H9 (cell line): Measurements from ENCODE around the gene GABRD. TPM values are rescaled to one million over a fixed set of nuclear protein-coding genes. Genes with fewer than 3 reads are reported as not detected.

Experiments used
- DNase-seq: peaks from one replicate; pipeline ENCODE4 v3.0.0-alpha.2; 2017
- H2AFZ ChIP-seq: one replicate; pipeline ENCODE4 v1.6.1; 2013; ENCODE audit warnings: mild to moderate bottlenecking, low read length, control low read depth, moderate library complexity
- H2AK5ac ChIP-seq: 2 replicates; pipeline ENCODE4 v1.6.1; 2013; ENCODE audit warnings: low read length, control low read depth, mixed read lengths; ENCODE audit not compliant: insufficient read length
- H2BK120ac ChIP-seq: one replicate; pipeline ENCODE4 v1.6.1; 2013; ENCODE audit warnings: low read depth, mild to moderate bottlenecking, low read length, control low read depth, inconsistent platforms; ENCODE audit not compliant: poor library complexity, severe bottlenecking
- H2BK12ac ChIP-seq: 2 replicates; pipeline ENCODE4 v1.6.1; 2013; ENCODE audit warnings: low read length, control low read depth, mixed read lengths, low read depth; ENCODE audit not compliant: insufficient read length
- H2BK15ac ChIP-seq: 2 replicates; pipeline ENCODE4 v1.6.1; 2013; ENCODE audit warnings: low read depth, low read length, control low read depth
- H2BK20ac ChIP-seq: one replicate; pipeline ENCODE4 v1.6.1; 2013; ENCODE audit warnings: low read depth, mild to moderate bottlenecking, low read length, control low read depth, inconsistent platforms; ENCODE audit not compliant: poor library complexity, severe bottlenecking
- H2BK5ac ChIP-seq: 2 replicates; pipeline ENCODE4 v1.6.1; 2013; ENCODE audit warnings: low read length, control low read depth, mixed read lengths; ENCODE audit not compliant: insufficient read length
- H3K14ac ChIP-seq: 2 replicates; pipeline ENCODE4 v1.6.1; 2013; ENCODE audit warnings: low read length, control low read depth; ENCODE audit not compliant: insufficient read depth
- H3K18ac ChIP-seq: 2 replicates; pipeline ENCODE4 v1.6.1; 2013; ENCODE audit warnings: low read depth, mild to moderate bottlenecking, mixed read lengths, low read length, control low read depth; ENCODE audit not compliant: insufficient read length
- H3K23ac ChIP-seq: 2 replicates; pipeline ENCODE4 v1.6.1; 2013; ENCODE audit warnings: low read length, control low read depth, mixed read lengths, low read depth; ENCODE audit not compliant: insufficient read length
- H3K23me2 ChIP-seq: 2 replicates; pipeline ENCODE4 v1.6.1; 2013; ENCODE audit warnings: low read depth, mild to moderate bottlenecking, mixed read lengths, low read length, control low read depth; ENCODE audit not compliant: insufficient read length, poor library complexity, severe bottlenecking
- H3K27ac ChIP-seq: 2 replicates; pipeline ENCODE4 v1.5.1; 2013; ENCODE audit warnings: low read length, control low read depth, mixed read lengths, low read depth; ENCODE audit not compliant: insufficient read length
- H3K27me3 ChIP-seq: 2 replicates; pipeline ENCODE4 v1.6.1; 2013; ENCODE audit warnings: low read length, control low read depth, inconsistent platforms; ENCODE audit not compliant: insufficient read depth
- H3K4ac ChIP-seq: 2 replicates; pipeline ENCODE4 v1.6.1; 2013; ENCODE audit warnings: low read depth, mild to moderate bottlenecking, control low read depth, inconsistent platforms, low read length, moderate library complexity
- H3K4me1 ChIP-seq: 2 replicates; pipeline ENCODE4 v1.6.1; 2013; ENCODE audit warnings: low read length, control low read depth, inconsistent platforms; ENCODE audit not compliant: insufficient read depth
- H3K4me2 ChIP-seq: 2 replicates; pipeline ENCODE4 v1.6.1; 2013; ENCODE audit warnings: low read length, control low read depth, mixed read lengths; ENCODE audit not compliant: insufficient read length, insufficient read depth
- H3K56ac ChIP-seq: 2 replicates; pipeline ENCODE4 v1.6.1; 2013; ENCODE audit warnings: low read depth, mild to moderate bottlenecking, mixed read lengths, low read length, control low read depth; ENCODE audit not compliant: insufficient read length
- H3K79me1 ChIP-seq: 2 replicates; pipeline ENCODE4 v1.6.1; 2013; ENCODE audit warnings: low read depth, mild to moderate bottlenecking, moderate library complexity, low read length, control low read depth, inconsistent platforms; ENCODE audit not compliant: insufficient read depth, poor library complexity, severe bottlenecking
- H3K79me2 ChIP-seq: 2 replicates; pipeline ENCODE4 v1.6.1; 2013; ENCODE audit warnings: low read length, control low read depth, inconsistent platforms; ENCODE audit not compliant: insufficient read depth
- H3K9ac ChIP-seq: 2 replicates; pipeline ENCODE4 v1.6.1; 2013; ENCODE audit warnings: low read length, control low read depth, mixed read lengths; ENCODE audit not compliant: insufficient read length; ENCODE audit errors: extremely low read depth
- H3K9me3 ChIP-seq: one replicate; pipeline ENCODE4 v1.6.1; 2013; ENCODE audit warnings: low read depth, low read length, inconsistent platforms; ENCODE audit not compliant: control insufficient read depth
- H3T11ph ChIP-seq: one replicate; pipeline ENCODE4 v1.6.1; 2013; ENCODE audit warnings: mild to moderate bottlenecking, low read length, control low read depth, inconsistent platforms
- H4K20me1 ChIP-seq: one replicate; pipeline ENCODE4 v1.6.1; 2013; ENCODE audit not compliant: control insufficient read depth, insufficient read length, insufficient read depth
- H4K5ac ChIP-seq: 2 replicates; pipeline ENCODE4 v1.6.1; 2013; ENCODE audit warnings: low read depth, mild to moderate bottlenecking, mixed read lengths, low read length, control low read depth; ENCODE audit not compliant: insufficient read length
- H4K8ac ChIP-seq: replicated peaks from 2 replicates; pipeline ENCODE4 v1.6.1; 2013; ENCODE audit warnings: low read length, control low read depth, mixed read lengths, low read depth; ENCODE audit not compliant: insufficient read length
- H4K91ac ChIP-seq: 2 replicates; pipeline ENCODE4 v1.6.1; 2013; ENCODE audit warnings: low read depth, mild to moderate bottlenecking, moderate library complexity, mixed read lengths, low read length, control low read depth; ENCODE audit not compliant: insufficient read length
- H3K27ac Mint-ChIP-seq, 3 experiments: 2 replicates in 2 of 3; 3 replicates in 1 of 3; pipeline ENCODE4 v1.8.0; 2020 to 2021; ENCODE audit warnings: mixed read lengths in 3 of 3, mild to moderate bottlenecking in 1 of 3, moderate library complexity in 1 of 3
- H3K27me3 Mint-ChIP-seq: 2 replicates; pipeline ENCODE4 v1.8.0; 2021; ENCODE audit warnings: low read depth, mild to moderate bottlenecking, moderate library complexity, mixed read lengths
- H3K36me3 Mint-ChIP-seq, 3 experiments: 2 replicates in 2 of 3; 3 replicates in 1 of 3; pipeline ENCODE4 v1.8.0; 2020 to 2021; ENCODE audit warnings: low read depth in 3 of 3, mixed read lengths in 3 of 3; ENCODE audit not compliant: insufficient read depth in 1 of 3
- H3K4me1 Mint-ChIP-seq, 2 experiments: 2 replicates each; pipeline ENCODE4 v1.8.0; 2020; ENCODE audit warnings: mixed read lengths in 2 of 2
- H3K4me3 Mint-ChIP-seq, 2 experiments: 2 replicates in 1 of 2; 3 replicates in 1 of 2; pipeline ENCODE4 v1.8.0; 2020 to 2021; ENCODE audit warnings: mild to moderate bottlenecking in 2 of 2, mixed read lengths in 2 of 2, moderate library complexity in 1 of 2
- H3K9me3 Mint-ChIP-seq, 2 experiments: 2 replicates in 1 of 2; 3 replicates in 1 of 2; pipeline ENCODE4 v1.8.0; 2020; ENCODE audit warnings: mild to moderate bottlenecking in 2 of 2, mixed read lengths in 2 of 2, moderate library complexity in 1 of 2
- WGBS: extraction: QIAGEN DNeasy Blood & Tissue Kit; methylation state at CpG from one replicate; pipeline ENCODE4 v1.1.7; 2013; ENCODE audit warnings: missing lambda C conversion rate, low lambda C conversion rate, mixed read lengths; ENCODE audit not compliant: insufficient read length; ENCODE audit errors: extremely low coverage; 5-methylcytosine and 5-hydroxymethylcytosine counted together
- total RNA-seq: library from RNA; stranded (reverse); gene quantifications from 2 replicates; pipeline ENCODE4 v1.2.1, GENCODE V29; 2021
- TF ChIP-seq, protein P1 (sequence below): fragments of 200-600 bp; sonication (generic); conservative IDR thresholded peaks from 3 replicates; pipeline ENCODE4 v1.8.0; 2021; ENCODE audit warnings: antibody characterized with exemption, mild to moderate bottlenecking

GABRD gene
- total RNA-seq, 1 experiment from 2014 or later = 0.59 TPM

DNA sequence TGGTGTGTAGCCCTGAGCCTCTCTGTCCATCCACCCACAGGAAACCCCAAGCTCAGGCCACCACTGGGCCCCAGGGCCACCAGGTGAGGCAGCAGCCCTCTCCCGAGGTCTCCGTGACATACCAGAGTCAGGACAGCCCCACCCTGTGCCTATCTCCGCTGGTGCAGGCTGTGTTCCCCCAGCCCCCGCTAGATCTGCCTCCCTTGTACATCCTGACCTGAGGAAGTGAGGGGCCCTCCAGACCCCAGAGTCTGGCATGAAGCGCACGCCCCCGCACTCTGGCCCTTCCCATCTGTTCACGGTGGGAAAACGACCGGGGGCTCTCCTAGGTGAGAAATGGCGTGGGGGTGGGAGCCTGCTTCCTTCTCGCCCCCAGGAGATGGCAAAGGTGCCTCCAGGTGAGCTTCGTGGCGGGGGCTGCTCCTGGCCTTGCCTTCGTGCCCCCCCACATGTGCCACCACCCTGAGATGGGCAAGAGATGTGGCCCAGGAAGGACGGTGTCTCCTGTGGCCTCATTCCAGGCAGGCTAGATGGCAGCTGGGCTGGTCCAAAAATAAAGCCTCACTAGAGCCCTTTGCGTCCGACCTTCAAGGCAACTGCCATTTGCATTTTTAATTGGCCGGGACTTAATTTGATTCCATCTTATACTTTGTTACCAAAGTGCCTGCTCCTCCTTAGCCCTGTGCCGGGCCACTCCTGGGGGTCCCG, 3.1 kb downstream of the GABRD start:
- peaks cover 3 to 9% of the 10 kb centered on the region in 2 experiments for H3K4me1 Mint-ChIP-seq
- Histone ChIP-seq H2AFZ (no peak overlapping the region), H3K4me1 (no peaks in the 10 kb centered on the region), H3K79me1 (no peaks in the 10 kb centered on the region), H3K9ac (no peak overlapping the region), H3K23me2 (no peaks in the 10 kb centered on the region), H3K27me3 (peaks cover 5% of the 10 kb centered on the region; the same call in 1 of the 2 replicates), H2BK15ac (no peak overlapping the region), H2BK20ac (no peak overlapping the region), H3K23ac (no peak overlapping the region), H4K5ac (no peak overlapping the region), H2BK120ac (no peak overlapping the region), H3K9me3 (no peaks in the 10 kb centered on the region), H3K4me2 (no peak overlapping the region), H3K18ac (no peak overlapping the region), H3K56ac (no peak overlapping the region), H3K14ac (no peak overlapping the region), H2BK5ac (no peak overlapping the region), H4K8ac (no peak overlapping the region), H4K91ac (no peak overlapping the region), H3K4ac (no peak overlapping the region), H2BK12ac (no peak overlapping the region), H4K20me1 (no peaks in the 10 kb centered on the region), H3K79me2 (no peaks in the 10 kb centered on the region), H2AK5ac (no peak overlapping the region), H3T11ph (no peak overlapping the region), H3K27ac (no peak overlapping the region)
- WGBS = no CpG with 5 or more reads among the region's 21 CpGs
- TF ChIP-seq, protein P1, sequence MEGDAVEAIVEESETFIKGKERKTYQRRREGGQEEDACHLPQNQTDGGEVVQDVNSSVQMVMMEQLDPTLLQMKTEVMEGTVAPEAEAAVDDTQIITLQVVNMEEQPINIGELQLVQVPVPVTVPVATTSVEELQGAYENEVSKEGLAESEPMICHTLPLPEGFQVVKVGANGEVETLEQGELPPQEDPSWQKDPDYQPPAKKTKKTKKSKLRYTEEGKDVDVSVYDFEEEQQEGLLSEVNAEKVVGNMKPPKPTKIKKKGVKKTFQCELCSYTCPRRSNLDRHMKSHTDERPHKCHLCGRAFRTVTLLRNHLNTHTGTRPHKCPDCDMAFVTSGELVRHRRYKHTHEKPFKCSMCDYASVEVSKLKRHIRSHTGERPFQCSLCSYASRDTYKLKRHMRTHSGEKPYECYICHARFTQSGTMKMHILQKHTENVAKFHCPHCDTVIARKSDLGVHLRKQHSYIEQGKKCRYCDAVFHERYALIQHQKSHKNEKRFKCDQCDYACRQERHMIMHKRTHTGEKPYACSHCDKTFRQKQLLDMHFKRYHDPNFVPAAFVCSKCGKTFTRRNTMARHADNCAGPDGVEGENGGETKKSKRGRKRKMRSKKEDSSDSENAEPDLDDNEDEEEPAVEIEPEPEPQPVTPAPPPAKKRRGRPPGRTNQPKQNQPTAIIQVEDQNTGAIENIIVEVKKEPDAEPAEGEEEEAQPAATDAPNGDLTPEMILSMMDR = no peak
- H3K36me3 Mint-ChIP-seq = no peaks in the 10 kb centered on the region
- DNase-seq = no peak
- H3K27me3 Mint-ChIP-seq = peaks cover 44% of the 10 kb centered on the region
- peaks cover 0 to 2% of the 10 kb centered on the region in 2 experiments; a peak in 1 of 5 replicates for H3K9me3 Mint-ChIP-seq
- peak overlapping the region in 1 of 2 experiments; percentile 26; a peak in 1 of 5 replicates for H3K4me3 Mint-ChIP-seq
- no peak overlapping the region for H3K27ac Mint-ChIP-seq
